EH (cell line): ENCODE data around the gene FER.

Experiments
- DNase-seq: peaks from one replicate; pipeline ENCODE4 v3.0.0-alpha.2; 2015; ENCODE audit warnings: low read depth

The FER gene

GRCh38 chr5:109177227-109177626 lies 429.5 kb downstream of the FER start:
- DNase-seq = no peak

- DNase-seq = no peak
Measured at GRCh38 chr5:109177782-109178181, 430.1 kb downstream of the FER start.

- DNase-seq = no peak
Measured at GRCh38 chr5:109180668-109181067, 433.0 kb downstream of the FER start.

GRCh38 chr5:109186759-109187158 lies 439.1 kb downstream of the FER start:
- DNase-seq = no peak

- peak; percentile 34 for DNase-seq
Measured at GRCh38 chr5:109191153-109191558, 443.5 kb downstream of the FER start.

GRCh38 chr5:109192027-109192426 lies 444.3 kb downstream of the FER start:
- no peak for DNase-seq

GRCh38 chr5:109192555-109193281 lies 445.0 kb downstream of the FER start:
- no peak for DNase-seq

GRCh38 chr5:109195667-109196066 lies 448.0 kb downstream of the FER start:
- no peak for DNase-seq

GRCh38 chr5:109196087-109196822 lies 448.6 kb downstream of the FER start:
- DNase-seq = no peak

- DNase-seq = peak; percentile 19
Measured at GRCh38 chr5:109196823-109197160, 449.1 kb downstream of the FER start.

- DNase-seq = no peak
Measured at GRCh38 chr5:109199289-109199688, 451.6 kb downstream of the FER start.

- no peak for DNase-seq
Measured at GRCh38 chr5:109199799-109200620, 452.3 kb downstream of the FER start.

GRCh38 chr5:109215040-109215439 lies 467.3 kb downstream of the FER start:
- no peak for DNase-seq

GRCh38 chr5:109218818-109219217 lies 471.1 kb downstream of the FER start:
- peak; percentile 10 for DNase-seq

- DNase-seq = no peak
Measured at GRCh38 chr5:109223531-109223930, 475.8 kb downstream of the FER start.

GRCh38 chr5:109224276-109224882 lies 476.7 kb downstream of the FER start:
- no peak for DNase-seq

GRCh38 chr5:109225716-109226625 lies 478.3 kb downstream of the FER start:
- no peak for DNase-seq

GRCh38 chr5:109230369-109230768 lies 482.7 kb downstream of the FER start:
- no peak for DNase-seq

GRCh38 chr5:109231331-109231730 lies 483.6 kb downstream of the FER start:
- no peak for DNase-seq

- no peak for DNase-seq
Measured at GRCh38 chr5:109234381-109234780, 486.7 kb downstream of the FER start.

GRCh38 chr5:109239456-109239855 lies 491.8 kb downstream of the FER start:
- no peak for DNase-seq
